Mesothelial cell of epicardium (in vitro differentiated cells): Measurements from ENCODE around the gene SMPD3. TPM values are rescaled to one million over a fixed set of nuclear protein-coding genes. Genes with fewer than 3 reads are reported as not detected.

Experiments
- DNase-seq, 2 experiments: peaks; one replicate each; pipeline ENCODE4 v3.0.0; 2021; ENCODE audit warnings: low spot score in 2 of 2; ENCODE audit not compliant: unreplicated experiment in 2 of 2
- H3K27ac Mint-ChIP-seq: 2 replicates; pipeline ENCODE4 v1.8.0; 2021; ENCODE audit warnings: mixed read lengths
- H3K27me3 Mint-ChIP-seq: 2 replicates; pipeline ENCODE4 v1.8.0; 2021; ENCODE audit warnings: low read depth, mixed read lengths
- H3K36me3 Mint-ChIP-seq: 2 replicates; pipeline ENCODE4 v1.8.0; 2021; ENCODE audit warnings: mixed read lengths
- H3K4me1 Mint-ChIP-seq: 2 replicates; pipeline ENCODE4 v1.8.0; 2021; ENCODE audit warnings: mixed read lengths
- H3K4me3 Mint-ChIP-seq: 2 replicates; pipeline ENCODE4 v1.8.0; 2021; ENCODE audit warnings: mild to moderate bottlenecking, moderate library complexity, mixed read lengths
- H3K9me3 Mint-ChIP-seq: 2 replicates; pipeline ENCODE4 v1.8.0; 2021; ENCODE audit warnings: mixed read lengths
- total RNA-seq: library from RNA; stranded (reverse); gene quantifications from 3 replicates; pipeline ENCODE4 v1.2.1, GENCODE V29; 2021
- TF ChIP-seq, protein P1 (sequence below): fragments of 200-600 bp; sonication (generic); IDR thresholded peaks from one replicate; pipeline ENCODE4 v1.5.0; 2021; ENCODE audit warnings: antibody characterized with exemption; ENCODE audit not compliant: unreplicated experiment

SMPD3 gene
- total RNA-seq, 1 donor from 2014 or later, result 0.20 TPM

DNA sequence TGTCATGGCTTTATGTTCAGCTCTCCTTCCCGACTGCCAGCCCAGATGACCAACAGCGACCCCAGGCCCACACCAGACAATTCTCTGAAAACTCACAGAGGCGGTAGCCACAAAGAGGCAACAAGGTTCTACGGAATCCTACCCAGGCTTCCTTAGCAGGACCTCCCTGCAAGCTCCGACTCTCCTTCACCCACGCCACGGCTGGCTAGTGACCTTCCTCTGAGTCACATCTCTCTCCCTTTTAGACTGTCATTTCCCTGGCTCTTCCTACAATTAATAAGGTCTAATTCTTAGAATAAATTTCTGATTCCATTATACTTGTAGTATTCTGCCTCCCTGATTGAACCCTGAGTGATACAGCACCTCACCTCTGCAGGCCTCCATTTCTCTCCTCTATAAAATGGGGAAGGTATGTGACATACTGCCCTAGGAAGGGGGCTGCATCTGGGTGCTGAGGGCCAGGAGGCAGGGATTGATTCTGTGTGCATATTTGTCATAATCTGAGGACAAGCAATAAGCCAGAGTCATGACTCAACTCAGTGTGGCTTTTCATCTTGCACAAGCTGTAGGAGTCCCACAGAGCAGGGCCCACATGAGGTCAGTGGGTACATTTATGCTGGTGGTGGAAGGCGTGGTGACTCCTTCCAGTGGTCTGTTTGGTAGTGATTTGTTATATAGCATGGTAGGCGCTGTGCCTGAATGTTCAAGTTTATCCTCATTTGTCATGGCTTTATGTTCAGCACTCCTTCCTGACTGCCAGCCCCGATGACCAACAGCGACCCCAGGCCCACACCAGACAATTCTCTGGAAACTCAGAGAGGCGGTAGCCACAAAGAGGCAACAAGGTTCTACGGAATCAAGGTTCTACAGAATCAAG is 46.2 kb downstream of the SMPD3 start:
- H3K4me1 Mint-ChIP-seq, result peaks cover 10% of the 10 kb centered on the region
- H3K27ac Mint-ChIP-seq, result no peak overlapping the region
- TF ChIP-seq, protein P1, sequence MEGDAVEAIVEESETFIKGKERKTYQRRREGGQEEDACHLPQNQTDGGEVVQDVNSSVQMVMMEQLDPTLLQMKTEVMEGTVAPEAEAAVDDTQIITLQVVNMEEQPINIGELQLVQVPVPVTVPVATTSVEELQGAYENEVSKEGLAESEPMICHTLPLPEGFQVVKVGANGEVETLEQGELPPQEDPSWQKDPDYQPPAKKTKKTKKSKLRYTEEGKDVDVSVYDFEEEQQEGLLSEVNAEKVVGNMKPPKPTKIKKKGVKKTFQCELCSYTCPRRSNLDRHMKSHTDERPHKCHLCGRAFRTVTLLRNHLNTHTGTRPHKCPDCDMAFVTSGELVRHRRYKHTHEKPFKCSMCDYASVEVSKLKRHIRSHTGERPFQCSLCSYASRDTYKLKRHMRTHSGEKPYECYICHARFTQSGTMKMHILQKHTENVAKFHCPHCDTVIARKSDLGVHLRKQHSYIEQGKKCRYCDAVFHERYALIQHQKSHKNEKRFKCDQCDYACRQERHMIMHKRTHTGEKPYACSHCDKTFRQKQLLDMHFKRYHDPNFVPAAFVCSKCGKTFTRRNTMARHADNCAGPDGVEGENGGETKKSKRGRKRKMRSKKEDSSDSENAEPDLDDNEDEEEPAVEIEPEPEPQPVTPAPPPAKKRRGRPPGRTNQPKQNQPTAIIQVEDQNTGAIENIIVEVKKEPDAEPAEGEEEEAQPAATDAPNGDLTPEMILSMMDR, result no peak
- H3K27me3 Mint-ChIP-seq, result peaks cover 4% of the 10 kb centered on the region
- H3K9me3 Mint-ChIP-seq, result no peaks in the 10 kb centered on the region
- DNase-seq, result no peak
- no peak overlapping the region for H3K4me3 Mint-ChIP-seq
- no peaks in the 10 kb centered on the region for H3K36me3 Mint-ChIP-seq

DNA sequence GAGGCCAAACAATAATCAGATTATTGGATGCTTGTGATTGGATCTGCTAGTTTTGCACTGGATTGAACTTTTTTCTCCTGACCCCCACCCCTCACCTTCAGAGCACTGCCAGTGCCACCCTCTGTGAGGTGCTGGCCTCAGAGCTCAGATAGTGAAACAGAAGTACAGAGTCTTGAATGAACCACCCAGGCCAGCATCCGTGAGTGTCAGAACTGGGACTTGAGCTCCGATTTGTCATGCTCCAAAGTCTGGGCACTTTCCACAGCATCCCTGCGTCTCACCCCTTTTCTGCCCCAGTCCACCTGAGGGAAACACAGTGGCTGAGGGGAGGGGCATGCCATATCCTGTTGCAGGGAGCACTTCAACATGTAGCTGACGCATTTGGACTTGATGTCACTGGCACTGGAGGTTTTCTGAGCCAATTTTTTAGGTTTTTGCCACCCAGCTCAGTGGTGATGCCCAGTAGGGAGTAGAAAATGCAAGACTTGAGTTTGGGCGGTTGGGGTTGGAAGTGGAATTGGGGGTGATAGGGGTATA is 47.3 kb downstream of the SMPD3 start:
- peaks cover 4% of the 10 kb centered on the region for H3K27me3 Mint-ChIP-seq
- no peak overlapping the region for H3K4me3 Mint-ChIP-seq
- no peaks in the 10 kb centered on the region for H3K4me1 Mint-ChIP-seq
- TF ChIP-seq, protein P1, result no peak
- no peak for DNase-seq
- H3K9me3 Mint-ChIP-seq, result no peaks in the 10 kb centered on the region
- no peak overlapping the region for H3K27ac Mint-ChIP-seq
- no peaks in the 10 kb centered on the region for H3K36me3 Mint-ChIP-seq

DNA sequence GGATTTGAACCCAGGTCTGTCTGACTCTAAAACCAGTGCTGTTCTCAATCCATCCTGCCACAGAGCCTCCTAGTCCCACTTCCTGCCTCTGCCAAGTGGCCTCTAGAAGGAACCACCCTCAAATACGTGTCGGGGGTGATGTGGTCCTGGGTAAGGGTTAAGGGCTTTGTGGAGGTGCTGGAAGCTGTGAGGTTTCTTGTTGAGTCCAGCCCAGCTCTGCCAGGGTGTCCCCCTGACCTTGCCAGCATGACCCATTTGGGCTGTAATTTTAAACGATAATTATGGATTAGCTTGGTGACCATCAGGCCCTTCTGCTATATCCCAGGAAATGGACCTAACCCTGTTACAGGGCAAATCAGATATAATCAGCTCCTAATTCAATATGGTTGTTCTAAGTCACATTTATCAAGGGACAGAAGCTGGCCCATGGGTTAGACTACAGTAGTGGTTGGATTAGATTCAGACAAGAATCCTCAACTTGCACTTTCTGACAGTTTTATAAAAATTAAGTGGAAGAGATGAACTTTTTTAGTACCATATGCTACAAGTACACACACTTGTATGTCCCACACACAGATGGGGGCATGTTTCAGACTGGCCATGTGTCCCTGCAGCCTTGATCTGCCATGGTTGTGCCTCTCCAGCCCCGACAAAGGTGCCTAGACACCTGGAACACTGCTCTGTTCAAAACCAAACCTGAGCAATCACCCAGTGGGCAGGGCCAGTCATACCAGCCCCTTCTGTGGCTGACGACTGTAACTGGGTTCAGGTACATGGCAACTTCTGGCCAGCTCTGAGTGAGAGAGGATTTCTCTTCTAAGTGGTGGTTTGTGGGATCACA is 48.0 kb downstream of the SMPD3 start:
- H3K4me3 Mint-ChIP-seq, result no peak overlapping the region
- no peak overlapping the region for H3K27ac Mint-ChIP-seq
- TF ChIP-seq, protein P1, result no peak
- no peaks in the 10 kb centered on the region for H3K9me3 Mint-ChIP-seq
- peaks cover 4% of the 10 kb centered on the region for H3K27me3 Mint-ChIP-seq
- H3K36me3 Mint-ChIP-seq, result no peaks in the 10 kb centered on the region
- DNase-seq, result no peak
- H3K4me1 Mint-ChIP-seq, result no peaks in the 10 kb centered on the region

DNA sequence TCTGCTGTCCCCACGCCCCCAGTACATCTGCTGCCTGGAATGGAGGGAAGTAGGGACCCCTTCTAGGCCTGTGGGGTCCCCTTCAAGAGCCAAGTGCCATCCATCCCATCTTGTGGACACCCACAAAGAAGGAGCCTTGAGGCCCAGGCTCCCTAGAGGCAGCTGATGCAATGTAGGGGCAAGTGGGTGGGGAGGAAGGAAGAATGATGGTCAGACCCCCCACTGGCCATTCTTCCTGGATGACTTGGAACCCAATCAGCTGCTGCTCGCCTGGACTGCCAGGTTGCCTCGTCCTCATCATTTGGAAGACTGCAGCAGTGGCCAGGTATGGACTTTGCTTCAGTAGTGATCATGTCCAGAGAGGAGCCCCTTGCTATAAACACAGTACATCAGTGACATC is 48.9 kb downstream of the SMPD3 start:
- Mint-ChIP-seq H3K27me3 (peaks cover 4% of the 10 kb centered on the region), H3K4me3 (no peak overlapping the region)

DNA sequence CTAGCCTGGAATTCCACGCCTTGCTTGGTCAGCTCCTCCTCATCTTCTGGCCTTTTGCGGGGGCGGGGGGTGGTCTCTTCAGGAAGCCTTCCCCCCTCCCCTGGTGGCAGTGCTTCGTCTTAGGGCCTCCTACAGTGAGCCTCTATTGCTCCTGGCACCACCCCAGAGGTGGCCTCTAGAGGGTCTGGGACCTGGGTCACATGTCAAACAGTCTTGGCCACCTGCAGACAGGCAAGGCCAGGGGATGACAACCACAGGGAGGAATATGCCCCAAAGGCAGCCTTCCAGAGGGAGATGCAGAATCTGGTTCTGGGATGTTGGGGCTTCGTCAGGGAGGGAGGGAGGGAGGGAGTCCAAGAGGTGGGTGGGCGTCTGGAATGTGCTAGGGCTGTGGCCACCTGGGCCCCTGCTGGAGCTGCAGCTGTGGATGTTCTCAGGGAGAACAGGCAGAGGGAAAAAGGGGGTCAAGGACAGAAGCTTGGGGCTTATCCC is 50.6 kb downstream of the SMPD3 start:
- Mint-ChIP-seq H3K27me3 (peaks cover 4% of the 10 kb centered on the region), H3K9me3 (no peaks in the 10 kb centered on the region), H3K4me1 (no peaks in the 10 kb centered on the region), H3K4me3 (no peak overlapping the region), H3K27ac (no peak overlapping the region), H3K36me3 (no peaks in the 10 kb centered on the region)
- no peak for DNase-seq
- TF ChIP-seq, protein P1, result no peak

More for the DNA sequence above, 48.9 kb downstream of the SMPD3 start:
- DNase-seq, result no peak
- H3K27ac Mint-ChIP-seq, result no peak overlapping the region
- no peaks in the 10 kb centered on the region for H3K9me3 Mint-ChIP-seq
- TF ChIP-seq, protein P1, result no peak
- no peaks in the 10 kb centered on the region for H3K4me1 Mint-ChIP-seq
- no peaks in the 10 kb centered on the region for H3K36me3 Mint-ChIP-seq
